GM18873 (cell line): ENCODE results near the gene SBF2.

Experiments
- ATAC-seq: cut with Tn5 transposase; IDR thresholded peaks from one replicate; pipeline ENCODE4 v1.9.1; 2021; ENCODE audit warnings: mild to moderate bottlenecking, moderate library complexity, moderate number of reproducible peaks; ENCODE audit not compliant: unreplicated experiment, low FRiP score

Gene SBF2

DNA sequence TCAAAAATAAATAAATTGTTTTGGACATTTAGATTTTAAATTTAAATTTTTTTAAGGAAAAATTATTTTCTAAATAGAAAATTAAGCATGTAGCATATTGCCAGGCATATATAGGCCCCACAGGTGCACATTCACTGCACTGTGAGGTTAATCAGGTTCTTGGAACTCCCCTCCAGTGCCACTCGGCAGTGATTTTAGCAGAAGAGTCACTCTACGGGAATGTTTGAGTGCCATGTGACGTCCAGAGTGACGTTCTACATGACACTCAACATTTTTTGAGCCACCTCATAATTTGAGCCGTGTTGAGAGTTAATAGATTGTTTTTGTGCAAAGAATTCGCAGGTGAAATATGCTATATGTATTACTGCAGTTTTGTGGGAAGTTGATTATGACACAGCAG lies 552.8 kb downstream of the SBF2 start:
- ATAC-seq, result no peak

DNA sequence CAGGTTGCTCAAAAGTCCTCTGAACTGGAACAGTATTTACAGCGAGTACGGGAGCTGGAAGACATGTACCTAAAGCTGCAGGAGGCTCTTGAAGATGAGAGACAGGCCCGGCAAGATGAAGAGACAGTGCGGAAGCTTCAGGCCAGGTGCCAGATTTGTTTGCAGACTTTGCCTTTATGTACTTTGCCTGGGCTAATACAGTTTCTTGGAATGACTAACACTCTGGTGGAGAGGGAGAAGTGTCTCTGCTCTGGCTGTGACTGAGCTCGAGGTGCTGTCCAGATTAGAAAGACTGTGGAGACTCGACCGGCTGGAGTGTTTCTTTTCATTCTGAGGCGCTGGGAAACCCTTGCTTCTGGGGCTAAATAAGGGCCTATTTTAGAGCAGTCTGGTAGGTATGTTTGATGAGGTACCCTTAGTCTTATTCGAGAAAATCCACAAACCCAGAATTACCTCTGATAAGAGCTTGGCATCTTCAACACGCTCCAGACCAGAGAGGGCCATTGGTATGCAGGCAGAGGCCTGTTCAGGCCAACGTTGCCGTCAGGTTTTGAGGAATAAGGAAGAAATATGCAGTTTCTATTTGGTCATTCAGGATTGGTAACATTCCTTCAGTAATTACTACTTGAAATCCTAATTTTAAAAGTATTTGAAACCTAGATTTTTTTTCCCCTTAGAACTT lies 553.7 kb downstream of the SBF2 start:
- no peak for ATAC-seq

DNA sequence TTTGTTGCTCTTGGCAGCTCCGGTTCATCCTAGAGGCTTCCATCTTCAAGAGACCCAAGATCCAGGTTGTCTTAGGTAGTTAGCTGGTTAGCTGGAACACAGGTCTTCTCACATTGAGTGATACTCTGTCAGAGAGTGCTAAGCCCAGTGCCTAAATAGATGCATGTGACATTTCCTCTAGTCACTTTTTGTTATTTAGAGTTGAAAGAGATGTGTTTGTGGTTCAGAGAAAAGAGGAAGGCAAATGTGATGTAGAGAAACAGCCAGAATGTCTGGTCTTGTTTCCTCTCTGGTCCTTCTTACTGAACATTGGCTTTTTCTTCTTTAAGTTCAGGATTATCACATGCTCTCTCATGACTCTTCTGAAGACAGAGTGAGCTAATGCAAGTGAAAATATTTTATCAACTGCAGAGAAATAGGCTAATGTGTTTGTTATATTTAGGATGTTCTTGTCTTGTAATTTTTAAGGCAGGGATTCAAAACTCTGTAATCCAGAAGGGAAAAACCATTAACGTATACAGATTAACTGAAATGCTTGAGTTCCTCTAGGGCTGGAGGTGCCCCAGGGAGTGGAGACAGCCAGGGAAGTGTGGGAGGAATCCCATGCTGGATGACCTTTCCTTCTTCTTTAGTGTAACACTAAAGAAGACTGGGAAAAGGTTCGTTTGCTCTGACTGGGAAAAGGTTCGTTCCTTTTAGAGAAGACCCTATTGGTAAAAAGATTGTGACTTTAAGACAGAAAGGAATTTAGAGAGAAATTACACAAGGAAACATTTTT lies 554.7 kb downstream of the SBF2 start:
- no peak for ATAC-seq

DNA sequence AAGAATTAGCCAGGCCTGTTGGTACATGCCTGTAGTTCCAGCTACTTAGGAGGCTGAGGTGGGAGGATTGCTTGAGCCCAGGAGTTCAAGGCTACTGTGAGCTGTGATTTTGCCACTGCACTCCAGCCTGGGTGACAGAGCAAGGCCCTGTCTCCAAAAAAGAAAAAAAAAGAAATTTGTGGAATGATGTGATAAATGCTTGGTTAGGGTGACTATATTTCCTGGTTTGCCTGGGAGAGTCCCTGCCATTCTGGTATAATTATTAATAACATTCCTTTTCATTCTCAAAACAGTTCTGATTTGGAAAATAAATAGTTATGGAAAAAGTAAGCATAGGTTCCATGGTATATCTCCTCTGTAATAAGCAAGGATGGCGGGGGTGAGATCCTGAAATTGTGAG lies 555.3 kb downstream of the SBF2 start:
- no peak for ATAC-seq

DNA sequence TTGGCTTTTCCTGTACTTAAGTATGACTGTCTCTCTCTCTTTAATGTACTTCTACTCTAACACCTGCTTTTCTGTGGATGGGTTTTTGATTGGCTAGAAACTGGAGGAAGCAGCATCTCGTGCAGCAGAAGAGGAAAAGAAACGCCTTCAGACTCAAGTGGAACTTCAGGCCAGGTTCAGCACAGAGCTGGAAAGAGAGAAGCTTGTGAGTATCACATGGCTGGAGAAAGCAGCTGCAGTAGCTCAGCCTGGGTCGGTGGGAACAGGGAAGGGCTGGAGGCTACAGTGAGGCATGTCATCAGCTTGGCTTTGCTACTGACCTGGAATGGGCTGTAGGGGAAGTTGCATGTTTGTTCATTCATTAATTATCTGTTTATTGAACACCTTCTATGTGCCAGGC lies 555.9 kb downstream of the SBF2 start:
- ATAC-seq, result no peak

DNA sequence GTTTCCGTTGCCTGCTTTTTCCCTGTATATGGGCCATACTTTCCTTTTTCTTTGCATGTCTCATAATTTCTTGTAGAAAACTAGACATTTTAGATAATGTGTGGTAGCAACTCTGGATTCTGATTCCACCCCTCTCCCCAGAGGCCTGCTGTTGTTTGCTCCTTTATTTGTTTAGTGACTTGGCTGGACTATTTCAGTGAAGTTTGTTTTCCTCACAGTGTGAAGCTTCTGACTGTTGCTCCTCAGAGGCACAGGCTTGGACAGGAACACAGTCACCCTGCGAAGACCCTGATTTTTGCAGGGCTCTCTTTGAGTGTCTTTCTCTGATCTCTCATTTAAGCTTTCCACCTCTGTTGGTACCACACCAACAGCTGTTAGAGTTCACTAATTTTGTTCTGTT lies 557.7 kb downstream of the SBF2 start:
- ATAC-seq, result no peak

DNA sequence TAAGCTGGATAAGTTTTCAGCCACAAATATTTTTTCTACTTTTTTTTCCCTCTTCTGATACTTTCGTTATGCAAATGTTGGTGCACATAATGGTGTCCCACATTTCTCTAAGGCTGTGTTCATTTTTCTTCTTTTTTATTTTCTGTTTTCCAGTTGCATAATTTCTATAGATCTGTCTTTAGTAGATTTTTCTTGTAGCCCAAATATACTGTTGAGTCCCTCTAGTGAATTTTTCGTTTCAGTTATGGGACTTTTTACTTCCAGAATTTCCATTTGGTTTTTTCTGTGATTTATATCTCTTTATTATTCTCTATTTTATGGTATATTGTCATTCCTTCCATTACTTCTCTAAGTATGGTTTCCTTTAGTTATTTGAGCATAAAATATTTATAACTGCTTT lies 558.1 kb downstream of the SBF2 start:
- ATAC-seq, result no peak

DNA sequence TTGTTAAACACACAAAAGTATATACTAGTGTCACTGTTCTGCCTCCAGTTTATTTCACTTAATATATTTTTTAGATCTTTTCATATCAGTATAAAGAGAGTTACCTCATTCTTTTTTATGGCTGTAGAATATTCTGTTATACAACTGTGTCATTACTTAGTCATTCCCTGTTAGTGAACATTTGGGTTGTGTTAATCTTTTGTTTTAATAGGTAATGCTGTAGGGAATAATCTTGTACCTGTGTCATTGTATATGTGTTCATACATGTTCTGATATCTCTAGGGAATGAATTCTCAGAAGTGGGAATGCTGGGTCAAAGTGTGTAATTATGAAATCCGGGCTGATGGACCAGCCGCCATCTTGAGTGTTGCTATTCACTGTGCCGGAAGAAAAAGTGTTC lies 558.8 kb downstream of the SBF2 start:
- no peak for ATAC-seq

DNA sequence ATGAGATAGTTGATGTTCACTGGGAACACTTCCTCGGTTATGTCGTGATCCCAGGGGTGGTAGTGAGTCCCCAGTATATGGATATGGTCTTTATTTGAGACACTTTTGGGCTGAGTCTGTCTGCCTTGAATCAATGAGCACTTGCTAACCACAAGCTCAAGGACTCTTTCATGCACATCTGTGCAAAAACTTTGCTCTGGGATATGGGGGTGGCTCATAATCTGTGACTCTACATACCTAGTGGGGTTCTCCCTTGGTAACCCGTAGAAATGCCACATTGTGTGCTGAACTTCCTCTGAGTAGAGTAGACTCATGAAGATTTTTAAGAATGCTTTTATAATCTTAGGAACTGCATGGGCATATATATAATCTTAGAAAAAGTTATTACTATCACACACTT lies 560.8 kb downstream of the SBF2 start:
- ATAC-seq, result no peak

DNA sequence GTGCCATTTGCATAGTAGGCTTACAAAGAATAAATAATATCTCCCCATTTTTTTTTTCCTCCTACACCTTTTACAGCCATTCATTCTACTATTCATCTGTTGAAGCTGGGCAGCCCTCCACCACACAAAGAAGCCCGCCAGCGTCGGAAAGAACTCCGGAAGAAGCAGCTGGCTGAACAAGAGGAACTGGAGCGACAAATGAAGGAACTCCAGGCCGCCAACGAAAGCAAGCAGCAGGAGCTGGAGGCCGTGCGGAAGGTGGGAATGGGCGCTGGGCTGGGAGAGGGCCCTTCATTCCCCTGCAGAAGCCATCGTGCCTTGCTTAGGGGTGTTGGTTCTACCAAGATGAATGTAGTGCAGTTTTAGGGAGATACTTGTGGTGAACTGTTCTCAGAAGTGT lies 561.6 kb downstream of the SBF2 start:
- ATAC-seq, result no peak

DNA sequence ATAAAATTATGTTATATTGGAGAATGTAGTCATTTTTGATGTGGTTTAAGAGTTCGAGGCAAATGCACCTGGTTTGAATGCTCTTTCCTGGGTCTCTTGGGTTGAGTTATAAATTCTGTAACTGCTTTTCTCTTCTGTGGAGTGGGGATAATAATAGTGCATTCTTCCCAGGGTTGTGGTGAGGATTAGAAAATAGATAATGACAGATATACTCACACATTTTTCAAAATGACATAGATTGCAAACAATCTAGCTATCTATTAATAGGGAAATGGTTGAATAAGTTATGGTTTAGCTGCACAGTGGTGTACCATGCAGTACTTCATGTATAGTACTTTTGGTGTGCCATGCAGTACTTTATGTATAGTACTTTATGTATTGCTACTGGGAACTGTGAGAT lies 562.8 kb downstream of the SBF2 start:
- ATAC-seq, result no peak
